Measurements from ENCODE around the gene NUB1.

DNA sequence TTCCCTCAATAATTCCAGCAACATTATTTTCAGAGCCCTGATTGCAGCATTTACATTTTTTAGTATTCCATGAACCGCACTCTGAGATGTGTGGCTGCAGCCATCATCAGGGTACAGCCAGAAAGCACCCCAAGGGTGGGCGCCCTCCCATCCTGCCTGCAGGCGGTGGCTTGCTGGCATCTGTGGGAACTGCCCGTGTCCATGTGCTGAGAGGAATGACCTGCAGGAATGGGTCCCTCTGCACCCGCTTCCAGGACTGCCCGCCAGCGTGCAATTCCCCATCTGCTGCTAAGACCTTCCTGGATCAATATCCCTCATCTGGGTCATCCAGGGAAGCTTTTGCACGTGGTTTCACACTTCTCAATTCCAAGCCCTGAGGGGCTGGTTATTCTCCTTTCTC, 32.8 kb upstream of the NUB1 start:
- TF ChIP-seq POLR2A (IDR thresholded peaks at IDR 0.05; ENCODE audit: low read length) (no peak), GATA1 (IDR thresholded peaks at IDR 0.05; ENCODE audit: low read depth, low read length) (no peak)
